NCI-H345 (cell line): ENCODE measurements around the gene NFIA.
"Not testable (repeated sequence)": the region's sequence is repeated elsewhere in the genome, so short reads cannot be mapped to it uniquely, and the experiment has no call there.

Source experiments
- DNase-seq: peaks from one replicate; lab custom pipeline; 2025; lab: John Stamatoyannopoulos, UW

NFIA gene

DNA sequence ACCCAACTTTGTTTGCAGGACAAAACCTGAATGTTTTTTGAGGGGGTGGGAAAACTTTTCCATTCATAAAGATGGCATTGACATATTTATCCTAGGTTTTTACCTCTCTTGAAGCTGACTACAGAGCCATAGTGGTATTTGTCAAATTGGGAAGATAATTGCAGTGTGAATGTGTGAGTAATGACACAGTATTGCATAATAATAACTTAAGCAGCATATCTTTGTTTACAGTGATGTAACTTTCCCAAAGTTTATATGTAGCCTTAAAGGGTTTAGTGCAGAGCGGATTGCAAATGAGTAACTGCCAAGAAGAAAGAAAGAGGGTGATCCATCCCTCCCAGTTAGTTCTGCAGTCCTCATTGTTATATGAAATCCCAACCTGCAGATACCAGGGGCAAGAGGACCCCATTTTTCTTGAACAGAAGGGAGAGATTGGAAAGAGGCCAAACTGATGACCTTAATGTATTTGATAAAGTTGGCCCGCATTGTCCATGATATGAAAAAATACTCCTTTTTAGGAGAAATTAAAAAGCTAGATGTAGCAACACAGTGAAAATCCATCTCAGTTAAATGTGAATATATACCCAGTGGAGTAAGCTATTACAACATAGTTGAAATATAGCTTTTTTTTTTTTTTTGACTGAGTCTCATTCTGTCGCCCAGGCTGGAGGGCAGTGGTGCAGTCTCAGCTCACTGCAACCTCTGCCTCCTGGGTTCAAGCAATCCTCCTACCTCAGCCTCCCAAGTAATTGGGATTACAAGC is 23.7 kb upstream of the NFIA start:
- DNase-seq: no peak

GRCh38 chr1:61061601-61062000 is 20.8 kb upstream of the NFIA start:
- DNase-seq: not testable (repeated sequence)

- DNase-seq: no peak
Measured at GRCh38 chr1:61064673-61065072, 17.7 kb upstream of the NFIA start.

DNA sequence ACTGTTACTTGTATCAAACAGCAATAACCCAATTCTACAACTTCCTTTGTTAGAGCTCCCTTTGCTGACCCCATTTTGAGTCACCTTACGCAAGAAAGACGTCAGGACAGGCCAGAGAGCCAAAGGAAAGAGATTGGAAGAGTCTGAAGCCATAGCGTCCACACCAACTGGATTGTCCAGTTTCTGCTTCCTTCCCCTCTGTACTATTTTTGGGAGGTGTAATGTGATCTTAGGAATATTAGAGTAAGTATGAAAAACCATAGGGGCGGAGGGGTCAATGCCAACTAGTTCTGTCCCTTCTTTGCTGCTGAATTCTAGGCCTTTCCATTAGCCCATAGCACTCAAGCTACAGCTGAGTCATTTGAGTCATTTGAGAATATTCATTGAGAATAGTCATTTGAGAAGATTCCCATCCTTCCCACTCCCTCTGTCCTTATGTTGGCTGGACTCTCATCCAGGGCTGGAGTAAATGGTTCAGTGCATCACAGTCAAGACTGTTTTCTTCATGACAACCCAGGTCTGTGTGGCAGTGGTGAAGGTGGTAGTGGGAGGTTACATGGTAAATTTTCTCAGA is 14.8 kb upstream of the NFIA start:
- DNase-seq: no peak

DNA sequence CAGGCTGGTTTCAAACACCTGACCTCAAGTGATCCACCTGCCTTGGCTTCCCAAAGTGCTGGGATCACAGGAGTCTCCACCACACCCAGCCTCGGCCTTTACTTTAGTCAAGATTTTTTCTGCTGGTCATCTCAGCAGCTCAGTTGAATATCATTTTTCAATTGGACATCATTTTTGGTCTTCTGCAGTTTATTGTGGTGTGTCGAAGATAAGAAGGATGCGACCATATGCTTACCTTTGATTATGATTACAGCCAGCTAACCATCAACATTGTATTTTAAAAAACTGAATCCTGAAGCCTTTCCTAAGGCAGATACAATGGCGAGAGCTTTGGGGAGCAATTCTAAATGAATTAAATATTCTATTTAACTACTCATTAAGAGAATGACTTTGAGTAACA is 12.3 kb upstream of the NFIA start:
- no peak for DNase-seq

GRCh38 chr1:61071205-61072130 is 10.9 kb upstream of the NFIA start:
- no peak for DNase-seq

GRCh38 chr1:61073871-61074270 is 8.5 kb upstream of the NFIA start:
- DNase-seq: no peak

DNA sequence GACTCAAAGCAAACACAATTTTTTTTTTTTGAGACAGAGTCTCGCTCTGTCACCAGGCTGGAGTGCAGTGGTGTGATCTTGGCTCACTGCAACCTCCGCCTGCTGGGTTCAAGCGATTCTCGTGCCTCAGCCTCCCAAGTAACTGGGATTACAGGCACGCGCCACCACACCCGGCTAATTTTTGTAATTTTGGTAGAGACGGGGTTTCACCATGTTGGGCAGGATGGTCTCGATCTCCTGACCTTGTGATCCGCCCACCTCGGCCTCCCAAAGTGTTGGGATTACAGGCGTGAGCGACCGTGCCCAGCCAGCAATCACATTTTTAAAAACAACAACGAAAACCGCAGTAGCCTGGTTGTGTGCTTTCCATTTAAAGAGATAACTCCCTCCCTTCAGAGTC is 6.5 kb upstream of the NFIA start:
- DNase-seq: not testable (repeated sequence)

DNA sequence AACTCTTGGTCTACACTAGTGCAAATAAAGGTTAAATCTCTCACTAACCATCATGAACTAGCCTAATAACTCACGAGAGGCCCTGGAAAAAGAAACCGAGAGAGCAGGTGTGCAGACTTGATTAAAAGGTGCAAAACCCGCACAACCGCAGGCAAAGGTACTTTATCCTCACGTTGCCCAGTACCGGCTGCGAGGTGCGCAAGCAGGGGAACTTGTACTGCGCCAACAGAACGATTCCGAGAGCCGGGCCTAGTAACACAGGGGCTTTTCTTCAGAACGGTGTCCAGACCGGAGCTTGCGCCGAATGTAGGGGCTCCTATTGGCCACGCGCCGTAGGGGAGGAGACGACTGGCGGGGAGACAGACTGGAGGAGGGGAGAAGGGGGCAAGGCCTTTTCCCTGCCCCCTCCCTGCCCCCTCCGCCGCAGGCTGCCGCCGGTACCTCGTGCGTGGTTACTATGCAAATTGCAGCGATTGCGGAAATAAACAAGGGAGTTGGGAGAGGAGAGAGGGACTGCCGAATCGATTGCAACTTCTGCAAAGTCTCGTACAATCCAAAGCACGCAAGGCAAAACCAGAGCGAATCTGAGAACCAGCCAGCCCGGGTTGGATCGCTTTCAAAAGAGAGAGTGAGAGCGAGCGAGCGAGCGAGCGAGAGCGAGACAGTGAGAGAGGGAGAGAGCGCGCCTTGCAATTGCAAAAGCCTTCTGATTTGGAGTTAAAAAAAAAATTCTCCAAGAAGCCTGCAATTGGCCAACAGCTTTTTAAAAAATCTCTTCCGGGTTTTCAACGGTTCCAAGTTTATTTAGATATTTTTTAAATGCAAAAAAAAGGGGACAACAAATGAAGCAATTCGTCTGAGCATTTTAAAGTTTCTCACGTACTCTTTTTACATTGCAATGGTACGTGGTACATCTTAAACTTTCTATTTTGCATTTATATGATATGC is 5.4 kb upstream of the NFIA start:
- peak; percentile 95 for DNase-seq

GRCh38 chr1:61077676-61078541 is 4.5 kb upstream of the NFIA start:
- DNase-seq: peak; percentile 99

GRCh38 chr1:61078618-61079295 is 3.6 kb upstream of the NFIA start:
- DNase-seq: no peak

- DNase-seq: peak; percentile 68
Measured at GRCh38 chr1:61079296-61079897, 3.0 kb upstream of the NFIA start.

DNA sequence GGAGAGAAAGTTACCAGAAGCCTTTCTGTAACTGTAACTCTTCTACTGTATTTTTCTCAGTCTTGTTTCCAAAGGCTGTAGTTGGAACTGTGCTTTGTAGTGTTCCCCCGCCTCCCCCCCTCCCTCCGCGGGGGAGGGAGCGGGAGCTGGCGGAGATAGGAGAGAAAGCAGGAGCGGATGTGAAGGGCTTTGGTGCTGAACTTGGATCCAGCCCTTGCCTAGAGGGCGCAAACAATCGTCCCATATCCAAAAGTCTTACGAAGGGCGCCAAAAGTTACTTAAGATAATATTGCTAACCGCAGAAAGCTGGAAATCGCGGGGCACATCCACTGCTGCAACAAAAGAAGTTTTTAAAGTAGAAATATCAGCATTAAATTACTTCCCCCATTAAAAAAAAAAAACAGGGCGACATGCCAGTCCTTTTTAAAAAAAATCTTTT is 2.4 kb upstream of the NFIA start:
- peak; percentile 76 for DNase-seq

- DNase-seq: peak; percentile 37
Measured at GRCh38 chr1:61080413-61081143, 1.8 kb upstream of the NFIA start.

DNA sequence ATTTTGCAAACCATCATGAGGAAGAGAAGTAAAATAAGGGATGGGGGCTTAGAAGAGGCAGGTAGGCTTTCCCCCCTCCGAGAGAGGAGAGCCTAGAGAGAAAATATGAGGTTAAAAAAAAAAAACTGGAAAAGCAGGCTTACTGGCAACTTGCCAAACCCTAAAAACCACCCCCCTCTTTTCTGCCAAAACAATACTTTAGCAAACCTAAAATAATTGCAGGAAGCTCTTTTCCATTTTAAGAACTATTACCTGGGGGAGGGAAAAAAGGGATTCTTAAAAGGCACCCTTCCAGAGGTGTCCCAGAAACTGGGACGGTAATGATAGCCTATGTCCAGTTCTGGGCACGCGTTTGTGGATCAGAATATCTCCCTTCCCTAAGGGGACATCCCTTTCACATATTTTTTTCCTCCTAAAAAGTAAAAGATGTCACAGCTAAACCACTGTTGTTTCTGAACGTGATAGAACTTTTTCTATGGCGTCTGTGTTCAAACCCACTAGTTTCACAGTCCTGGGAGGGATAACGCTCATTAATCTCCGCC is 1.1 kb upstream of the NFIA start:
- peak; percentile 37 for DNase-seq

DNA sequence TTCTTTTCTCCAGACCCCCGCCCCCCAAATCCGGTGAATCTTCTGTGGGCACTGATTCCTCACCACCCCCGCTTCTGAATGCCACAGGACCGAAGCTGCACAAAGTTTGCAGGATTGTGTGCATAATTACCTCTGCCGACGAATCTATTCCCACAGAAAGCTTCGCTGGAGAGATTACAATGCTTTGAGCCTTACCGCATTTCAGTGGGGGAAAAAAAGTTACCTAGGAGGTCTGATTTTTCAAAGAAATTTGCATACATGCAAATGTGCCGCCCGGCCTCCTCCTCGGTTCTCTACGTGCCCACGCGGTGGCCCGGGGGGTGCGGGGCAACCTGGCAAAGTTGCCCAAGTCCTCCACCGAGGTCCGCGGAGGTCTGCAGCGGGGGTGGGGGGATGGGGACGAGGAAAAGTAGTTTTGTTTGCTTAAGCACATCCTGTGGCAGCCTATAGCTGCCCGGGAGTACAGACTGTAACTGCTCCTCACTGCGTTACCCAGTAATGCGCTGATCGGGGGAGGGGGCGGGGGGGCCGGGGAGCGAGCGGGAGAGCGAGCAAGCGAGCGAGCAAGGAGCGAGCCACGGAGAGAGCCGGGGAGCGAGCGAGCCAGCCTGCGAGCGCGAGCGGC is 563 bp upstream of the NFIA start:
- DNase-seq: peak; percentile 55

DNA sequence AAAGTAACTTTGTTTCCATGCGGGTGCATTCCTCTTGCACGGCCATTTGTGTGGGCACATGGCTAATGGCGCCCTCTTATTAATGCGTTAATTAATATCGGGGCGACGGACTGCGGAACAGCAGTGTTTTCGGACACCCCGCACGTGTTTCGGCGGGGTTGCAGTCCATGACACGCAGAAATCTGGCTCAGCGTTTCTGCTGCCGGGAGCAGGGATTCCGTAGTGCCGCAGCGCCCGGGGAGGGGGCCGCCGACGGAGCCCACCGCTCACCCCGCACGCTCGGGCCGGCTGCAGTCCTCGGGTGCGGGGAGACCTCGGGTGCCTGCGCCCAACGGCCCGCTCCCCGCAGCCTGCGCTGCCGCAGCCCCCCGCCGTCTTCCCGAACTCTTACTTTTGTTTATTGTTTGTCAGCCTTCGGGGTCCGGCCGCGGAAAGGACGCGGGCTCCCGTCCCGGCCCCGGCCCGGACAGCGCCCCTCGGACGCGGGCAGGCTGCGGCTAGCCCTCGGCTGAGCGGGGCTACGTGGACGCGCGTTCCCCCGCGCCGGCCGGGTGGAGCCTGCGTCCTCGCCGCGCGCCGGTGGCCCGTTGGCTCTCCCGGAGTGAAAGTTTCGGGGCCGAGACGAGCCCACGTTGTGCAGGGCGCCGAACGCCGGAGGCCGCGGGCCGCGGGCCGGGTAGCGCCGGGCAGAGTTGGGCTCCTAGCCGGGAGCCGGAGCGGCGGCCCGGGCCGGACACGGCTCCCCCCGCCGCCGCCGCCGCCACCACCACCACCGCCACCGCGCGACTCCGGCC is 849 bp downstream of the NFIA start:
- DNase-seq: peak; percentile 15
